Stimulated activated CD8-positive, alpha-beta memory T cell treated with anti-CD3 and anti-CD28 coated beads, Interleukin-7, amount 100 ng/mL, for 24 hours (primary cell): ENCODE data around the gene EP400.

Source experiments
- DNase-seq: peaks from one replicate; pipeline ENCODE4 v3.0.0-alpha.2; 2020; ENCODE audit warnings: low read depth

Gene EP400

DNA sequence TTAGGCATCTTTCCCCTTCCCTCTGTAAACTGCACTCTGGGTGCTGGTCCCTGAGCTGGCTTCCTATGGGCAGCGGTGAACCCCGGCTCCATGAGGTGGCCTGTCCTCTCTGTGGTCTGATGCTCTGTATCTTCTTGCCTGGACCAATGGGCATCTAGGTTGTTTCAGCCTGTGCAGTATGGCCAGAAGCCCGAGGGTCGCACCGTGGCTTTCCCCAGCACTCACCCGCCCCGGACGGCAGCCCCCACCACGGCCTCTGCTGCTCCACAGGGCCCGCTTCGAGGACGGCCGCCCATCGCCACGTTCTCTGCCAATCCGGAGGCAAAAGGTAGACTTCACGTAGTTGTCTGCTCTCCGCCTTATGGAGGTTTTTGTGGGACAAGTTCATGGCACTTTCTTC lies 70.1 kb downstream of the EP400 start:
- DNase-seq, result no peak

DNA sequence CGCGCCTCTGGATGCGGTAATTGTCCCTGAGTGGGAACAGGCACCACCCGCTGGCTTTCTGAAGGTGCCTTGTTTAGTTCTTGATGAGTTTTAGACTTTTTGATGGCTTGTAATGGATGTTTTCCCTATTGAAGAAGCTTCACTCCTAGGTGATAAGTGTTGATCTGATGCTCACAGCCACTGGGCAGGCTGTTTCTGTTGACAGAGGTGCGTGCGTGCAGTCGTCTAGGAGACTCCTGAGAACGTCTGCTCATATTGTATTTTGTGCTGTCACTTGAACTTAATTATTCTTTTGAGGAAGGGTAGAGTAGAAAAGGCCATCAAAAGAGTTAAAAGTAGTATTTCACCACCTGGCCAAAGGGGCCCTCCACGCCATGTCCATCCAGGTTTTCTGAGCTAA lies 70.5 kb downstream of the EP400 start:
- no peak for DNase-seq

- DNase-seq, result no peak
Observed at GRCh38 chr12:132021031-132021871, 71.5 kb downstream of the EP400 start.

DNA sequence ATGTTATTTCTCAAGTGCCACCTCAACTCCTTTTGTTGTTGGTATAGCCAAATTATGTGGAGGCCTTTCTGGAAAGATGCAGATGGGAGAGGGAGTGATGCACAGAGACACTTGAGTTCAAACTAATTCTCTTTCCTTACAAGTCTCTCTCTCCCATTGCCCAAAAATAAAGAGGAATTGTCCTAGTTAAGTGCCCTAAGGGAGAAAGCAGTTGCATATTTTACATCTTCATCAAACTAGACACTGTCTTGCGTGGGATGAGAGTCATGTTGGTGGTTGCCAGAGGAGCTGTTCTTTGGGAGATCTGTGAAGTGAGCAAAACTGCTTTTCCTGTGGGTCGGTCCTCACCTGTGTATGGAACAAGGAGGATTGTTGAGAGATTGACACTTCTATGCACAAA lies 72.2 kb downstream of the EP400 start:
- no peak for DNase-seq

- DNase-seq, result no peak
Observed at GRCh38 chr12:132023658-132024057, 73.9 kb downstream of the EP400 start.

DNA sequence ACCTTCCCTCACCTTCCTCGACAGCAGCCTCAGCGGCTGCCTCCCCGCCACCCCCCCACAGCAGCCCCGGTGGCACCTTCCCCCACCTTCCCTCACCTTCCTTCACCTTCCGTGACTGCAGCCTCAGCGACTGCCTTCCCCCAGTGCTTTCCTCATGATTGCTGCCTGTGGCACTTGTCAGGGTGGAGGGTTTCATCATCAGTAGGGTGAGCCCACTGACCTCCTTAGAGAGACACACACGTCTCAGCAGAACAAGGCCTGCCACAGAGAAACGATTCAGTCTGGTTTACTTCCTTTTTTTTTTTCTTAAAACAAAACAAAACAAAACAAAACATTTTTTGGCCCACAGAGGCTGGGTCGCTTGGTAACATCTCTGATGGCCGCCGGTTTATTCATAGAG lies 75.0 kb downstream of the EP400 start:
- DNase-seq, result no peak

- DNase-seq, result no peak
Observed at GRCh38 chr12:132025526-132025925, 75.8 kb downstream of the EP400 start.

- DNase-seq, result no peak
Observed at GRCh38 chr12:132026061-132026795, 76.5 kb downstream of the EP400 start.

GRCh38 chr12:132026796-132027500 lies 77.2 kb downstream of the EP400 start:
- no peak for DNase-seq

- DNase-seq, result no peak
Observed at GRCh38 chr12:132027636-132028035, 77.9 kb downstream of the EP400 start.

DNA sequence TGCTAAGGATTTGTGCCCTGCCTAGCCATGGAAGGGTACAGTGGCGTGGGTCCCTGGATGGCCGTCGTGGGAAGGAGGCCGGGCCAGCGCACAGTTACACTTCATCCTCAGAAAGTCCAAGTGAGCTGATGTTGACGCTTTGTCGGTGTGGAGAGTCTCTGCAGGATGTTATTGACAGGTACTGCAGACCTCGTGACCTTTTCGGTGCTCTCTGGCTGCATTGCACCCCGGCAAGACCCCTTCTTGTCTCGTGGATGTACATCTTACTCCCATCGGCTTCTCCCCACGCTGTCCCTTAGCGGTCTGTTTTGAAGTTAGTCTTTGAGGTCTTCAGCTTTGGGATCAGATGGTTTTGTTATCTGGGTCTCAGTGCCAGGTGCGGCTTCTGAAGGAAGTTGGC lies 78.4 kb downstream of the EP400 start:
- no peak for DNase-seq

GRCh38 chr12:132029503-132030300 lies 80.0 kb downstream of the EP400 start:
- DNase-seq, result no peak

GRCh38 chr12:132030367-132031038 lies 80.8 kb downstream of the EP400 start:
- DNase-seq, result no peak

DNA sequence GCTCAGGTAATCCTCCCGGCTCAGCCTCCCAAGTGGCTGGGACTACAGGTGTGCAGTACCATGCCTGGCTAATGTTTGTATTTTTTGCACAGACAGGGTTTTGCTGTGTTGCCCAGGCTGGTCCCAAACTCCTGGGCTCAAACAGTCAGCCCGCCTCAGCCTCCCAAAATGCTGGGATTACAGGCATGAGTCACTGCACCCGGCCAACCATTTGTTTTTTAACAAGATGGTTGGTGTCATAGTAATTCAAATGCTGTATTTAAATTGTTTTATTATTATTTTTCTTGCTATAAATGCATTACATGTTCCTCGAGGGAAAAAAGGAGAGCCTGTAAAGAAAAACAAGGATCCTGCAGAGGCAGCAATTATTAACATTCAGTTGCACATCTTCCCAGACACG lies 83.9 kb downstream of the EP400 start:
- DNase-seq, result no peak

- no peak for DNase-seq
Observed at GRCh38 chr12:132036063-132036683, 86.4 kb downstream of the EP400 start.

DNA sequence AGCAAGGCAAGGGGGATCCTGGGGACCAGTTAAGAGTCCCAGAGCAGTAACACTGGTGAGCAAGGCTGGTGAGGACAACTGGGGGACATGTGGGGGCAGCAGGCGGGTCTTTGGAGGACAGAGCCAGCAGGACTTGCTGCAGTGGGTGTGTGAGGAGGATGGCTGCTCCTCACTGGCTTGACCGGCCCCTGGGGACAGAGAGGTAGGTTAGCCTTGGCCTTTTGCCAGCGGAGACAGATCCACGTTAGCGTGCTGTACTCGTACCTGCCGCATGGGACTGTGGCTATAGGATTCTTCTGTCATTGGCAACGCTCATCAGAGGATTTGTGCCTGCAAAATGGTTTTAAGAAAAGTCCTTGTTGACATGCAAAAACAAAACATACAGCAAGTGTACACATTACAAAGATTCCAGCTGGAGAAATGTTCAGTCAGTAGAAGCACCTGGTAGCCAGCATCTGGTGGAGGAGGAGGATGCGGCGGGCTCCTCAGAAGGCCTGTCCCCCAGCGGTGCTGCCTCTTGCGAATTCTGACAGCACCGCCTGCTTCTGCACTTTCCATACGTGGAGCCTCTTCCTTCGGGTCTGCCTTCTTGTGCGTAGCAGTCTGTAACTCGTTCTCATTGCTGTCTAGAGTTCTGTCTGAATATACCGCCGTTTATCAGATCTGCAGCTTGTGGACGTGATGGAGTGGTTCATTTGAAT lies 91.3 kb downstream of the EP400 start:
- DNase-seq, result no peak

- DNase-seq, result no peak
Observed at GRCh38 chr12:132043216-132043615, 93.5 kb downstream of the EP400 start.

DNA sequence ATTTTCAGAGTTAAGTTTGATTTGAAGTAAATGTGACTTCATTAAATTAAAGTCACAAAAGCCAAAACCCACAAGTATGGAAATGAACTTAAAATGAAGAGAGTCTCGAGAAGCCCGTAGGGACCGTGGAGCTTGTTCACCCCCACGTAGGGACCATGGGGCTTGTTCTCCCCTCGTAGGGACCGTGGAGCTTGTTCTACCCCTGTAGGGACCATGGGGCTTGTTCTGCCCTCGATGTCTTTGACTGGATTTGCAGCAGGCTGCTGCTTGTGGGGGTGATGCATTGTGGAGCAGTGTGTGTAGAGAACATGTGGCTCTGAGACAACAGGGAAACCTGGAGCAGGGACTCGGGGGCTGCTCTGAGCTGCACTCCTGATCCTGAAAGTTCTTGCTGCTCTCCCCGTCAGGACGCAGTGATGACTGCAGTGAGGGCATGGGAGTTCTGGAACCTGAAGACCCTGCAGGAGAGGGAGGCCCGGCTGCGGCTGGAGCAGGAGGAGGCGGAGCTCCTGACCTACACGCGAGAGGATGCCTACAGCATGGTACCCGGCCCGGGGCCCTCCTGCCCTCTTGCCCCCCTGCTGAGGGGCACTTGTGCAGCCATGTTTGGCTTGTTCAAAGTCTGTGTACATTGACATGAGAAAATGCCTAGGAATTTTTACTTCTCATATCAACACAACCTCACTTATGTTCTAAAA lies 94.2 kb downstream of the EP400 start:
- DNase-seq, result no peak

DNA sequence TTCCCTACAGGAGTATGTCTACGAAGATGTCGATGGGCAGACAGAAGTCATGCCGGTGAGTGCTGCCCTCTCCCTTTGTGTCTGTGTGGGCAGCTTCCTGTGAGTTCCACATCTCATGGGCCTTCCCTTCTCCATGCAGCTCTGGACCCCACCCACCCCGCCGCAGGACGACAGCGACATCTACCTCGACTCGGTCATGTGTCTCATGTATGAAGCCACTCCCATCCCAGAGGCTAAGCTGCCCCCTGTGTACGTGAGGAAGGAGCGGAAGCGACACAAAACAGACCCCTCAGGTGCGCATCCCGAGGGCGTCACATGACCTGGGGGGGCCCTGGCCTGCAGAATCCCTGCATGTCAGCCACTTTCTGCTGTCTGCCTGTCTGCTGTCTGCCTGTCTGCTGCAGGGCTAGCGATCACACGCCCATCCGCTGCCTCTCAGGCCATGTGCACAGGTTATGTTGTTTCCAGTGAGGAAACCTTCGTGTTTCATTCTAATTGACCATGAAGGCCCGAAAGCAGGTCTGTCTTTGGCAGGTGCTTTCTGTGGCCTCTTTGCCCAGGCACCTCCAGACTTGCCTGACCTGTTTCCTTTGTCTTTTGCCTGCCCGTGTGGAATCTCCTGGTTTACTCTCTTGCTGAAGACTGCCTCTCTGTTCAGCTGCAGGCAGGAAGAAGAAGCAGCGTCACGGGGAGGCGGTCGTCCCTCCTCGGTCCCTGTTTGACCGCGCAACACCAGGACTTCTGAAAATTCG lies 95.1 kb downstream of the EP400 start:
- DNase-seq, result no peak
